Naive B cell (primary cell): Measurements from ENCODE around the gene SNX25. TPM values are rescaled to one million over a fixed set of nuclear protein-coding genes. Genes with fewer than 3 reads are reported as not detected.
"Not testable (repeated sequence)": the region's sequence is repeated elsewhere in the genome, so short reads cannot be mapped to it uniquely, and the experiment has no call there.

Experiments used
- ATAC-seq, 2 donors: fragments of 150-1000 bp; cut with Tn5 transposase; 2 replicates each; pipeline ENCODE4 v1.10.0; 2021; ENCODE audit warnings: low read depth in 2 of 2, mild to moderate bottlenecking in 2 of 2, moderate library complexity in 2 of 2
- DNase-seq: peaks from one replicate; pipeline ENCODE4 v3.0.0; 2022
- H3K27ac Mint-ChIP-seq, 6 donors: one replicate each; pipeline ENCODE4 v1.8.0; 2020 to 2022; ENCODE audit warnings: mild to moderate bottlenecking in 6 of 6, mixed read lengths in 6 of 6, moderate library complexity in 5 of 6, inconsistent platforms in 2 of 6
- H3K27me3 Mint-ChIP-seq, 3 donors: one replicate each; pipeline ENCODE4 v1.8.0; 2021 to 2022; ENCODE audit warnings: mixed read lengths in 3 of 3, mild to moderate bottlenecking in 1 of 3
- H3K36me3 Mint-ChIP-seq, 2 donors: one replicate each; pipeline ENCODE4 v1.8.0; 2020 to 2022; ENCODE audit warnings: mixed read lengths in 2 of 2, inconsistent platforms in 1 of 2, mild to moderate bottlenecking in 1 of 2
- H3K4me1 Mint-ChIP-seq, 3 donors: one replicate each; pipeline ENCODE4 v1.8.0; 2020 to 2022; ENCODE audit warnings: mixed read lengths in 3 of 3, inconsistent platforms in 1 of 3, mild to moderate bottlenecking in 1 of 3, moderate library complexity in 1 of 3
- H3K4me3 Mint-ChIP-seq, 8 donors: one replicate each; pipeline ENCODE4 v1.8.0; 2020 to 2022; ENCODE audit warnings: mild to moderate bottlenecking in 8 of 8, mixed read lengths in 8 of 8, moderate library complexity in 8 of 8, inconsistent platforms in 2 of 8
- H3K9me3 Mint-ChIP-seq, 7 donors: one replicate each; pipeline ENCODE4 v1.8.0; 2020 to 2022; ENCODE audit warnings: mixed read lengths in 7 of 7, mild to moderate bottlenecking in 5 of 7, inconsistent platforms in 2 of 7, moderate library complexity in 1 of 7
- polyA plus RNA-seq, 6 donors: library from polyadenylated mRNA; unstranded; fragments of 300-500 nt; fragmentation: Illumina TruSeq; gene quantifications; one replicate each; pipeline ENCODE4 v1.2.3, GENCODE V29; 2021; ENCODE audit warnings: low read depth in 6 of 6

Gene SNX25
- polyA plus RNA-seq, 6 donors from 2014 or later = 10.8 to 28.1 (median 16.8) TPM

GRCh38 chr4:185242749-185243533 lies 33.5 kb downstream of the SNX25 start:
- ATAC-seq (no peak), DNase-seq (no peak)
- Mint-ChIP-seq H3K4me1 (peaks cover 15 to 34% (median 31%) of the 10 kb centered on the region in 3 donors), H3K9me3 (peaks cover 0 to 8% (median 2%) of the 10 kb centered on the region in 7 donors), H3K36me3 (peaks cover 0 to 6% of the 10 kb centered on the region in 2 donors), H3K27me3 (no peaks in the 10 kb centered on the region), H3K4me3 (no peak overlapping the region), H3K27ac (peak overlapping the region in 5 of 6 donors; percentile 30 to 59 (median 49))

DNA sequence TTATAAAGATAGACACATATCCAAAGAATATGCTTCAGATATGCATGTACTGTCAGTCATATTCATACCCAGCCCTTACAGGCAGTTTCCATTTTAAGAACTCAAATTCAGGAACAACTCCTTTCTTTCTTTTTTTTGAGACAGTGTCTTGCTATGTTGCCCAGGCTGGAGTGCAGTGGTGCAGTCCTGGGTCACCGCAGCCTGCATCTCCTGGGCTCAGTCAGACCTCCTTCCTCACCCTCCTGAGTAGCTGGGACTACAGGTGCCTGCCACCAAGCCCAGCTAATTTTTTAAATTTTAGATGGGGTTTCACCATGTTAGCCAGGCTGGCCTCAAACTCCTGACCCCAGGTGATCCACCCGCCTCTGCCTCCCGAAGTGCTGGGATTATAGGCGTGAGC lies 34.5 kb downstream of the SNX25 start:
- no peak for ATAC-seq
- peaks cover 0 to 2% (median 0%) of the 10 kb centered on the region in 7 donors for H3K9me3 Mint-ChIP-seq

GRCh38 chr4:185244763-185245162 lies 35.4 kb downstream of the SNX25 start:
- peaks cover 0 to 6% of the 10 kb centered on the region in 2 donors for H3K36me3 Mint-ChIP-seq
- H3K9me3 Mint-ChIP-seq = no peaks in the 10 kb centered on the region
- DNase-seq = no peak
- no peak overlapping the region for H3K4me3 Mint-ChIP-seq
- no peaks in the 10 kb centered on the region for H3K27me3 Mint-ChIP-seq
- peaks cover 15 to 32% (median 27%) of the 10 kb centered on the region in 3 donors for H3K4me1 Mint-ChIP-seq
- ATAC-seq = no peak
- peak overlapping the region in 2 of 6 donors; percentile 7 to 33 for H3K27ac Mint-ChIP-seq

More for the DNA sequence above, 34.5 kb downstream of the SNX25 start:
- Mint-ChIP-seq H3K27me3 (no peaks in the 10 kb centered on the region), H3K27ac (peak overlapping the region in 1 of 6 donors; percentile 43), H3K36me3 (peaks cover 0 to 6% of the 10 kb centered on the region in 2 donors), H3K4me3 (no peak overlapping the region), H3K4me1 (peaks cover 15 to 31% (median 27%) of the 10 kb centered on the region in 3 donors)
- no peak for DNase-seq

GRCh38 chr4:185246453-185246852 lies 37.1 kb downstream of the SNX25 start:
- no peak for ATAC-seq
- H3K4me3 Mint-ChIP-seq = no peak overlapping the region
- H3K27ac Mint-ChIP-seq = peak overlapping the region in 3 of 6 donors; percentile 48 to 84 (median 82)
- H3K27me3 Mint-ChIP-seq = no peaks in the 10 kb centered on the region
- peaks cover 0 to 6% of the 10 kb centered on the region in 2 donors for H3K36me3 Mint-ChIP-seq
- no peak for DNase-seq
- H3K4me1 Mint-ChIP-seq = peaks cover 24 to 34% (median 31%) of the 10 kb centered on the region in 3 donors
- H3K9me3 Mint-ChIP-seq = no peaks in the 10 kb centered on the region

DNA sequence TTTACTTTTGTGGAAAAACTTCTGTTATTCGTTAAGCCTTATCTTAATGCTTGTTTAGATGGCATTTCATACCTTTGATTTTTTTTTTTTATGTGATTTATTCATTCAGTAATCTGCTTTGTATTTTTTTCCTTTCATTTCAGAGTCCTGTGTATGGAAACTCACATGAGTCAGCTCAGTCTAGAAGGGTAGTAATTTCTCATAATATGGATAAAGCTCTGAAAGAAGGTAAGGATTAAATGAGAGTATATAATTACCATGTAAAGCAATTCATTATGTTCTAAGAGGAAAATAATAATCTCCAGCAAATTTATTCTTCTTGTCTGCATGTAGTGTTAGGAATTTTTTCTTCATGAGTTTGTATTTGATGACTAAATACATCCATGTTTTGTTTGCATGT lies 37.8 kb downstream of the SNX25 start:
- Mint-ChIP-seq H3K4me3 (no peak overlapping the region), H3K27ac (peak overlapping the region in 3 of 6 donors; percentile 31 to 90 (median 84)), H3K4me1 (peaks cover 25 to 37% (median 31%) of the 10 kb centered on the region in 3 donors), H3K36me3 (peaks cover 0 to 6% of the 10 kb centered on the region in 2 donors), H3K9me3 (no peaks in the 10 kb centered on the region), H3K27me3 (no peaks in the 10 kb centered on the region)
- DNase-seq = no peak
- ATAC-seq = no peak

DNA sequence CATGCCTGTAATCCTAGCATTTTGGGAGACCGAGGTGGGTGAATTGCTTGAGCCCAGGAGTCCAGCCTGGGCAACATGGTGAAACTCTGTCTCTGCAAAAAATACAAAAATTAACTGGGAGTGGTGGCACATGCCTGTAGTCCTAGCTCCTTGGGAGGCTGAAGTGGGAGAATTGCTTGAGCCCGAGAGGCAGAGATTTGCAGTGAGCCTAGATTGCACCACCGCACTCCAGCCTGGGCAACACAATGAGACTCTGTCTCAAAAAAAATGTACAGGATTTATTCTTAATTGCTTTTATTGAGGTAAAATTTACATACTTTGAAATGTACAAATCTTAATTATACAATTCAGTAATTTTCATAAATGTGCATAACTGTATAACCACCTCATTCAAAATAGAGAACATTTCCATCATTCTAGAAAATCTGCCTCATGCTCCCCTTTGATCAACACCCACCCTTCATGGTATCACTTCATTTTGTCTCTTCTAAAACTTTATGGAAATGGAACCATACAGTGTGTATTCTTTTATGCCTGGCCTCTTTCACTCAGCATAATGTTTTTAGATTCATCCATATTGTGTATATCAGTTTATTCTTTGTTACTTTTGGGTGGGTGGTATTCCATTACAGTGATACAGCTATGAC lies 39.1 kb downstream of the SNX25 start:
- peaks cover 23 to 26% (median 25%) of the 10 kb centered on the region in 3 donors for H3K4me1 Mint-ChIP-seq
- ATAC-seq (no peak), DNase-seq (no peak)
- no peak overlapping the region for H3K4me3 Mint-ChIP-seq
- peak overlapping the region in 2 of 6 donors; percentile 23 to 26 for H3K27ac Mint-ChIP-seq
- H3K9me3 Mint-ChIP-seq = no peaks in the 10 kb centered on the region
- peaks cover 0 to 6% of the 10 kb centered on the region in 2 donors for H3K36me3 Mint-ChIP-seq
- no peaks in the 10 kb centered on the region for H3K27me3 Mint-ChIP-seq

DNA sequence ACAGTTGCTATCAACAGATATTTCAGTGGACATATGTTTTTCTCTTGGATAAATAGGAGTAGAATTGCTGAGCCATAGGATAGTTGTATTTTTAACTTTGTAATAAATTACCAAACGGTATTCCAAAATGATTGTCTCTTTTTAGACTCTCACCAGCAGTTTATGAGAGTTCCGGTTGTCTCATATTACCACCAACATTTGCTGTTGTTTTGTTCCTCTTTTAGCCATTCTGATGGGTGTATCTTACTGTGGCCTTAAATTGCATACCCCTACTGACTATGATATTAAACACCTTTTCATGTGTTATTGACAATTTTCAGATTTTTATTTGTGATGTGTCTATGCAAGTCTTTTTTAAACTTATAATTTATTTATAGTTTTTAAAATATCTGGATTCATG lies 39.7 kb downstream of the SNX25 start:
- Mint-ChIP-seq H3K9me3 (no peaks in the 10 kb centered on the region), H3K27me3 (no peaks in the 10 kb centered on the region), H3K4me1 (peaks cover 21 to 29% (median 21%) of the 10 kb centered on the region in 3 donors), H3K27ac (peak overlapping the region in 1 of 6 donors; percentile 9), H3K36me3 (peaks cover 0 to 6% of the 10 kb centered on the region in 2 donors), H3K4me3 (no peak overlapping the region)
- DNase-seq = no peak
- ATAC-seq = peak in 1 of 2 donors; percentile 41

GRCh38 chr4:185254434-185254833 lies 45.0 kb downstream of the SNX25 start:
- Mint-ChIP-seq H3K9me3 (no peaks in the 10 kb centered on the region), H3K4me1 (peaks cover 20 to 48% (median 27%) of the 10 kb centered on the region in 3 donors), H3K27ac (peak overlapping the region in 4 of 6 donors; percentile 7 to 34 (median 26)), H3K36me3 (peaks cover 0 to 7% of the 10 kb centered on the region in 2 donors), H3K4me3 (peak overlapping the region in 1 of 8 donors; percentile 3), H3K27me3 (no peaks in the 10 kb centered on the region)
- DNase-seq (no peak), ATAC-seq (no peak)

DNA sequence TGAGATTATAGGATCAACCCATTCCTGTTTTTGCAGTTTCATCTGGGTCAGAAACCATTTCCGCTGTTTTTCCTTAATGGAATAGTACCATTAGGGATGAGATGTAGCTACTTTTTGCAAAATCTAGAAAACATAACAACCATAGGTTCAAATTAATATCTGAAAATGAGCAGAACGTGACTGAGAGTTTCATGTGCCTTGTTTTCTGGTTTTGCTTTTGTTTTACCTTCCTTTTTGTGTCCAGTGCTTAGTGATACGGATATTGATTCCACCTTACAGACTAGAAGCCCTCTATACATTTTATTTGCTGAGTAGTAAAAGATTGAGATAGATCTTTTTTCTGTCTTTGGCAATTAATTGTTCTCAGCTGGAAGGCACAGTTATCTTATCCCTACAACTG lies 46.5 kb downstream of the SNX25 start:
- Mint-ChIP-seq H3K27ac (peak overlapping the region in 4 of 6 donors; percentile 24 to 87 (median 76)), H3K4me3 (peak overlapping the region in 5 of 8 donors; percentile 22 to 78 (median 72)), H3K9me3 (no peaks in the 10 kb centered on the region), H3K4me1 (peaks cover 17 to 45% (median 27%) of the 10 kb centered on the region in 3 donors), H3K36me3 (peaks cover 4 to 7% of the 10 kb centered on the region in 2 donors), H3K27me3 (no peaks in the 10 kb centered on the region)
- DNase-seq (no peak), ATAC-seq (peak in 1 of 2 donors; percentile 85)

DNA sequence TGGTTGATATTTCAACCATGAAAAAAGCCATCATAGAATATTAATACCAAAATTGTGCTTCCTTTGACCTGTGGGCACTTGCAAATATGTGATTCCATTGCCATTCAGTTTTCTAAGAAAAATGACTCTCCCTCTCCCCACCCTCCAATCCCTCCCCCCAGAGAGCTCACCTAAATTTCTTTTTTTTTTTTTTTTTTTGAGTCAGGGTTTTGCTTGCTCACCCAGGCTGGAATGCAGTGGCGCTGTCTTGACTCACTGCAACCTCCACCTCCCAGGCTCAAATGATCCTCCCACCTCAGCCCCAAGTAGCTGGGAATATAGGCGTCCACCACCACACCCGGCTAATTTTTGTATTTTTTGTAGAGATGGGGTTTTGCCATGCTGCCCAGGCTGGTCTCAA lies 47.0 kb downstream of the SNX25 start:
- H3K27ac Mint-ChIP-seq = peak overlapping the region in 4 of 6 donors; percentile 31 to 87 (median 76)
- H3K4me3 Mint-ChIP-seq = peak overlapping the region in 5 of 8 donors; percentile 22 to 78 (median 67)
- H3K9me3 Mint-ChIP-seq = no peaks in the 10 kb centered on the region
- peaks cover 7 to 8% of the 10 kb centered on the region in 2 donors for H3K36me3 Mint-ChIP-seq
- peaks cover 15 to 45% (median 23%) of the 10 kb centered on the region in 3 donors for H3K4me1 Mint-ChIP-seq
- H3K27me3 Mint-ChIP-seq = no peaks in the 10 kb centered on the region
- ATAC-seq (no peak), DNase-seq (no peak)

DNA sequence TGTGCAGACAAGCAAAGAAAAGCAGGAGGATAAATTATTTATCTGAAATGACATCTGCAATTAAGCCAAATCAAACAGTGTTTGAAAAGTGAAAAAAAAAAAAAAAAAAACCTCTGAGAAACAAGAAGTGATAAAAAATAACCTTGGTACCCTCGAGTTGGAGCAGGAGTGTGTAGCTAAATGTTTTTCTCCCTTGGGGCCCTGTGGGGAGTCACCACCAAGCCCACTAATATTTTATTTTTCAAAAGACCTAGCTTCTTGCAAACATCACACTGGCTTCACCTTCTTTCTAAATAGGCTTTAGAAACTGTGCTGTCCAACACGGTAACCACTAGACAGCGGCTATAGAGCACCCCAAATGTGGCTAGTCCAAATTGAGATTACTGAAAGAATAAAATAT lies 47.7 kb downstream of the SNX25 start:
- peak overlapping the region in 5 of 8 donors; percentile 41 to 72 (median 49) for H3K4me3 Mint-ChIP-seq
- peak overlapping the region in 4 of 6 donors; percentile 28 to 82 (median 54) for H3K27ac Mint-ChIP-seq
- no peaks in the 10 kb centered on the region for H3K27me3 Mint-ChIP-seq
- peak; percentile 21 to 46 for ATAC-seq
- peaks cover 13 to 45% (median 17%) of the 10 kb centered on the region in 3 donors for H3K4me1 Mint-ChIP-seq
- H3K36me3 Mint-ChIP-seq = peaks cover 7 to 8% of the 10 kb centered on the region in 2 donors
- no peak for DNase-seq
- no peaks in the 10 kb centered on the region for H3K9me3 Mint-ChIP-seq

DNA sequence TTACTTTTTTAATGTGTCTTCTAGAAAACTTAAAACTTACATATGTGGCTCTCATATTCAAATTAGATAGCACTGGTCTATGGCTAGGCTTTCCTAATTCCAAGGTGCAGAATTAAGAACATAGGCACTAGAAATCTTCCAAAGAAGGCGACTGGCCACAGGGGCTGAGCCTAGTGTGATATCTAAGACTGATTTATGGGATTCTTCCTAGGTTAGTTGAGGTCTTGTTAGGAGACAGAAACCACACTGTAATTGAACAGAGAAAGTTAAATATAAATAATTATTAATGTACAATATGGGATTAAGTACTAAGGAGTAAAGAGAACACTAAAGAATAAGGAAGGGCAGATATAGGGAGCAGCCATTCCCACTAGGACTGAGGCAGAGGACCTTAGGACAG lies 48.3 kb downstream of the SNX25 start:
- Mint-ChIP-seq H3K4me3 (no peak overlapping the region), H3K27me3 (no peaks in the 10 kb centered on the region), H3K9me3 (no peaks in the 10 kb centered on the region), H3K36me3 (peaks cover 7 to 8% of the 10 kb centered on the region in 2 donors), H3K27ac (peak overlapping the region in 2 of 6 donors; percentile 63 to 73), H3K4me1 (peaks cover 13 to 49% (median 17%) of the 10 kb centered on the region in 3 donors)
- no peak for DNase-seq
- ATAC-seq = no peak

DNA sequence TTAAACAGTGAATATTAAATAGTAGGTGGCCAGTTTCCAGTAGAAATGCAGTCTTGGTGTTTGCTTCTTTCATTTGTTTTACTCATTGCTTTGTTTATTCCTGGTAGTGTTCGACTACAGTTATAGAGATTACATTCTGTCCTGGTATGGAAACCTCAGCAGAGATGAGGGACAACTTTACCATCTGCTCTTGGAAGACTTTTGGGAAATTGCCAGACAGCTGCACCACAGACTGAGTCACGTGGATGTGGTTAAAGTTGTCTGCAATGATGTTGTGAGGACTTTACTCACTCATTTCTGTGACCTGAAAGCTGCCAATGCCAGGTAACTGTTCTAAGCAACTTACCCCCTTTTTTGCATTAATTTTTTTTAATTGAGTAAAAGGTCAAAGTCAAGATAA lies 49.3 kb downstream of the SNX25 start:
- H3K4me3 Mint-ChIP-seq, ATAC-seq, DNase-seq, H3K9me3 Mint-ChIP-seq, H3K27me3 Mint-ChIP-seq, H3K36me3 Mint-ChIP-seq: not testable (repeated sequence)
- Mint-ChIP-seq H3K4me1 (peaks cover 17 to 52% (median 22%) of the 10 kb centered on the region in 3 donors), H3K27ac (peak overlapping the region in 1 of 6 donors; percentile 65)
